ENCODE results near the gene ST3GAL3.

ST3GAL3 gene

GRCh38 chr1:43867976-43868740 lies 160.8 kb downstream of the ST3GAL3 start:
- H3K4me3 ChIP-seq (ENCODE audit: low read depth, low read length): no peak overlapping the region
- ChIA-PET POLR2A (no interaction called here), CTCF (interaction anchor here (3.5 kb wide), 1 partner anchor 105 kb away, joined by 12 read pairs; no protein-coding TSS in a partner anchor)
- TF ChIP-seq, protein P1, sequence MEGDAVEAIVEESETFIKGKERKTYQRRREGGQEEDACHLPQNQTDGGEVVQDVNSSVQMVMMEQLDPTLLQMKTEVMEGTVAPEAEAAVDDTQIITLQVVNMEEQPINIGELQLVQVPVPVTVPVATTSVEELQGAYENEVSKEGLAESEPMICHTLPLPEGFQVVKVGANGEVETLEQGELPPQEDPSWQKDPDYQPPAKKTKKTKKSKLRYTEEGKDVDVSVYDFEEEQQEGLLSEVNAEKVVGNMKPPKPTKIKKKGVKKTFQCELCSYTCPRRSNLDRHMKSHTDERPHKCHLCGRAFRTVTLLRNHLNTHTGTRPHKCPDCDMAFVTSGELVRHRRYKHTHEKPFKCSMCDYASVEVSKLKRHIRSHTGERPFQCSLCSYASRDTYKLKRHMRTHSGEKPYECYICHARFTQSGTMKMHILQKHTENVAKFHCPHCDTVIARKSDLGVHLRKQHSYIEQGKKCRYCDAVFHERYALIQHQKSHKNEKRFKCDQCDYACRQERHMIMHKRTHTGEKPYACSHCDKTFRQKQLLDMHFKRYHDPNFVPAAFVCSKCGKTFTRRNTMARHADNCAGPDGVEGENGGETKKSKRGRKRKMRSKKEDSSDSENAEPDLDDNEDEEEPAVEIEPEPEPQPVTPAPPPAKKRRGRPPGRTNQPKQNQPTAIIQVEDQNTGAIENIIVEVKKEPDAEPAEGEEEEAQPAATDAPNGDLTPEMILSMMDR (IDR thresholded peaks at IDR 0.05; ENCODE audit: insufficient read depth, low read length, missing control alignments): no peak
- peak; percentile 7 for DNase-seq (ENCODE audit: low read depth, low spot score)

- H3K4me3 ChIP-seq (ENCODE audit: low read depth, low read length): no peak overlapping the region
- ChIA-PET CTCF (interaction anchor here (3.5 kb wide), 1 partner anchor 105 kb away, joined by 12 read pairs; no protein-coding TSS in a partner anchor), POLR2A (no interaction called here)
- DNase-seq (ENCODE audit: low read depth, low spot score): peak; percentile 37
- TF ChIP-seq, protein P1 (IDR thresholded peaks at IDR 0.05; ENCODE audit: insufficient read depth, low read length, missing control alignments): no peak
Observed at GRCh38 chr1:43868741-43869067, 161.4 kb downstream of the ST3GAL3 start.

DNA sequence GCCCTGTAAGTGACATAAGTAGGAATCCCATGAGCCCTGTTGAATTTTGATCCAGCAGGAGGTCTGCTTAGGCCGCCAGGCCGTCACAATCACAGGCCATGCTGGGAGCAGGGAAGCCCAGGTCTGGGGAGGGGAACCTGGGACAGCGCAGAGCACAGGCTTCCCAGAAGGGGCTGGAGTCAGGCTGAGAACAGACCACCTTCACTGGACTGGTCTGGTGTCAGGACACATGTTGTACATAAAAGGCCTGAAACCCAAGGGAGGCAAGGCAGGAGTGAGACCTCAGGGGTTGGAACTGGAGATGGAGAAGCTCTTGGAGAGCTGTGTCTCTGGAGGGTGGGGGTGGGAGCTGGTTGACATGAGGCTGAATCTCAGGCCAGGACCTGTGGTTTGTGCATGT lies 163.0 kb downstream of the ST3GAL3 start:
- ChIA-PET CTCF (interaction anchor here (3.5 kb wide), 1 partner anchor 107 kb away, joined by 12 read pairs; no protein-coding TSS in a partner anchor), POLR2A (no interaction called here)
- H3K4me3 ChIP-seq (ENCODE audit: low read depth, low read length): no peak overlapping the region
- TF ChIP-seq, protein P1 (IDR thresholded peaks at IDR 0.05; ENCODE audit: insufficient read depth, low read length, missing control alignments): no peak
- DNase-seq (ENCODE audit: low read depth, low spot score): no peak

DNA sequence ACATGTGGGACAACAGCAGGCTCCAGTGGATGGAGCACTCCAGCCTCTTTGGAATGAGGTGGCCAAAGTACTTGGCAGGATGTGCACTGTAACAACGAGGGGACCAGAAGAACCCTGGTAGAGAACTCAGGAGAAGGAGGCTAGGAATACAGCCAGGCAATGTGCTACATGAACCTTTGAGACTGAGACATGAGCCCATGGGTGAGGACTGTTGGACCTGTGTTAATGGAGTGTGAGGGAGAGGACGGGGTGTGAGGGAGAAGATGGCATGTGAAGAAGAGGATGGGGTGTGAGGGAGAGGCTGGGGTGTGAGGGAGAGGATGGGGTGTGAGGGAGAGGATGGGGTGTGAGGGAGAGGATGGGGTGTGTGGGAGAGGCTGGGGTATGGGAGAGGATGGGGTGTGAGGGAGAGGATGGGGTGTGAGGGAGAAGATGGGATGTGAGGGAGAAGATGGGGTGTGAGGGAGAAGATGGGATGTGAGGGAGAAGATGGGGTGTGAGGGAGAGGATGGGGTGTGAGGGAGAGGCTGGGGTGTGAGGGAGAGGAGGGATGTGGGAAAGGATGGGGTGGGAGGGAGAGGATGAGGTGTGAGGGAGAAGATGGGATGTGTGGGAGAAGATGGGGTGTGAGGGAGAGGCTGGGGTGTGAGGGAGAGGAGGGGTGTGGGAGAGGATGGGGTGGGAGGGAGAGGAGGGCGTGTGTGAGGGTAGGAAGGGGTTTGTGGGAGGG lies 164.0 kb downstream of the ST3GAL3 start:
- DNase-seq (ENCODE audit: low read depth, low spot score): no peak
- TF ChIP-seq, protein P1 (IDR thresholded peaks at IDR 0.05; ENCODE audit: insufficient read depth, low read length, missing control alignments): no peak
- POLR2A ChIA-PET: no interaction called here
- H3K4me3 ChIP-seq (ENCODE audit: low read depth, low read length): no peak overlapping the region
- CTCF ChIA-PET: no interaction called here

DNA sequence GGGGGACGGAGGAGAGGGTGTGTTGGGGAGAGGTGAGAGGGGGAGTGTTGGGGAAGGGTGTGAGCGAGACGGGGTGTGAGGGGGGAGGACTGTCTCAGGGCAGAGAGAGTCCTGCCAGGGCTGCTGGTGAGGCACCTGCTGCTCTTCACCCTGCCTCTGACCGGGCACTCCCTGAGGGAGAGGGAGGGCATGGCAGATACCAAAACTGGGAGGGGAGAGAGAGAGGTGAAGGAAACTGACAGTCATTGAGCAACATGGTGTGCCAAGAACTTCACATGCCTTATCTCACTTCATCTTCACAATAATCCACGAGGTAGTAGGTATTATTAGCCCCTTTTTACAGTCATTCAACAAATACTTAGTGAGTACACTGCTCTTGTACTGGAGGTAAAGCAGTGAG lies 164.9 kb downstream of the ST3GAL3 start:
- CTCF ChIA-PET: no interaction called here
- TF ChIP-seq, protein P1 (IDR thresholded peaks at IDR 0.05; ENCODE audit: insufficient read depth, low read length, missing control alignments): no peak

GRCh38 chr1:43873851-43874250 lies 166.5 kb downstream of the ST3GAL3 start:
- no peak for DNase-seq (ENCODE audit: low read depth, low spot score)
- TF ChIP-seq, protein P1 (IDR thresholded peaks at IDR 0.05; ENCODE audit: insufficient read depth, low read length, missing control alignments): no peak
- ChIA-PET CTCF (no interaction called here), POLR2A (no interaction called here)
- no peak overlapping the region for H3K4me3 ChIP-seq (ENCODE audit: low read depth, low read length)

More for the DNA sequence above, 164.9 kb downstream of the ST3GAL3 start:
- POLR2A ChIA-PET: no interaction called here
- DNase-seq (ENCODE audit: low read depth, low spot score): no peak
- H3K4me3 ChIP-seq (ENCODE audit: low read depth, low read length): no peak overlapping the region

Measured in AG04449 (cell line).